Neutrophil (primary cell): ENCODE measurements around the gene CSRP1.

Source experiments
- H3K27ac ChIP-seq: fragments of 200-600 bp; sonication (generic); 2 replicates; pipeline ENCODE4 v1.5.1; 2016; ENCODE audit warnings: mild to moderate bottlenecking, moderate library complexity
- H3K27me3 ChIP-seq: fragments of 200-600 bp; sonication (generic); 2 replicates; pipeline ENCODE4 v1.6.0; 2016; ENCODE audit warnings: mild to moderate bottlenecking
- H3K36me3 ChIP-seq: fragments of 200-600 bp; sonication (generic); 2 replicates; pipeline ENCODE4 v1.5.1; 2017
- H3K4me1 ChIP-seq, 2 experiments: fragments of 200-600 bp in 1 of 2; sonication (generic) in 1 of 2; 1 replicate in 1 of 2; 2 replicates in 1 of 2; pipeline versions ENCODE4 v1.5.1 to v1.6.1; 2013 to 2016; ENCODE audit warnings: low read depth in 1 of 2, low read length in 1 of 2, mild to moderate bottlenecking in 1 of 2, moderate library complexity in 1 of 2; ENCODE audit not compliant: control insufficient read depth in 1 of 2, insufficient read depth in 1 of 2
- H3K4me3 ChIP-seq, 2 experiments: fragments of 200-600 bp in 1 of 2; sonication (generic) in 1 of 2; 1 replicate in 1 of 2; 2 replicates in 1 of 2; pipeline ENCODE4 v1.5.1; 2013 to 2016; ENCODE audit warnings: low read depth in 1 of 2, low read length in 1 of 2, mild to moderate bottlenecking in 1 of 2, moderate library complexity in 1 of 2
- H3K9me3 ChIP-seq: fragments of 200-600 bp; sonication (generic); 2 replicates; pipeline ENCODE4 v1.5.1; 2016
- CTCF ChIP-seq: fragments of 200-600 bp; sonication (generic); IDR thresholded peaks from 2 replicates; pipeline ENCODE4 v1.5.1; 2016; ENCODE audit warnings: antibody characterized with exemption

The CSRP1 gene

GRCh38 chr1:201454608-201455007, 52.3 kb downstream of the CSRP1 start:
- H3K27ac ChIP-seq, result no peak overlapping the region
- peaks cover 18% of the 10 kb centered on the region for H3K27me3 ChIP-seq
- H3K4me3 ChIP-seq, result no peak overlapping the region
- TF ChIP-seq CTCF, result no peak
- no peaks in the 10 kb centered on the region for H3K9me3 ChIP-seq
- H3K36me3 ChIP-seq, result no peaks in the 10 kb centered on the region
- H3K4me1 ChIP-seq, result peaks cover 0 to 3% of the 10 kb centered on the region in 2 experiments

GRCh38 chr1:201452866-201453265, 54.1 kb downstream of the CSRP1 start:
- Histone ChIP-seq H3K36me3 (no peaks in the 10 kb centered on the region), H3K4me3 (no peak overlapping the region), H3K4me1 (peaks cover 4 to 9% of the 10 kb centered on the region in 2 experiments), H3K27ac (no peak overlapping the region), H3K27me3 (peaks cover 18% of the 10 kb centered on the region), H3K9me3 (no peaks in the 10 kb centered on the region)
- TF ChIP-seq CTCF, result no peak

DNA sequence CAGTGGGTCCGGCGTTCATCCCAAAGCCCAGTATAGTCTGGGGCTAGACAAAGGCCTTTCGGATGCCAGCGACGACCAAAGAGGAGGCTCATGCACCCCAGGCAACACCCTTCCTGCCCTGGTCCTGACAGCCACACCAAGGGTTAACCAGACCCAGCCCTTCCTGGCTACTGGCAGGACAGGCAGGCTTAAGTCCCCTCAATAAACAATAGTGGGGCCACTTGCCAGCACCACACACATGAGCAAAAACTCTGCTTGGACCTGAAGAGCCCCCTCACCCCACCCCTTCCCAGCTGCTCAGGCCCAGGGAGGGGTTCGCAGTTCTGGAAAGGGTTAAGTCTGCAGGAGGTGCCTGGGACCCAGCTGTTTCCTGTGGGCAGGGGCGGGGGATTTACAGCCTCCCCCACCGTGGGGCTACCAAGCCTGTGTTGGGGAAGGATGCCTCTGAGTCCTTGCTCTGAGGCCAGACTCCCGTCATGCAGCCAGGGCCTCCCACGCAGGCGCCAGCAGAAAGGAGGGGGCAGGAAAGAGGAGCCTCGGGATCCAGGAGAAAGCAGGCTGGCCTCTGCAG, 56.1 kb downstream of the CSRP1 start:
- TF ChIP-seq CTCF, result no peak
- H3K4me1 ChIP-seq, result peaks cover 7 to 13% of the 10 kb centered on the region in 2 experiments
- H3K9me3 ChIP-seq, result no peaks in the 10 kb centered on the region
- no peak overlapping the region for H3K4me3 ChIP-seq
- no peaks in the 10 kb centered on the region for H3K36me3 ChIP-seq
- no peak overlapping the region for H3K27ac ChIP-seq
- peaks cover 18% of the 10 kb centered on the region for H3K27me3 ChIP-seq

DNA sequence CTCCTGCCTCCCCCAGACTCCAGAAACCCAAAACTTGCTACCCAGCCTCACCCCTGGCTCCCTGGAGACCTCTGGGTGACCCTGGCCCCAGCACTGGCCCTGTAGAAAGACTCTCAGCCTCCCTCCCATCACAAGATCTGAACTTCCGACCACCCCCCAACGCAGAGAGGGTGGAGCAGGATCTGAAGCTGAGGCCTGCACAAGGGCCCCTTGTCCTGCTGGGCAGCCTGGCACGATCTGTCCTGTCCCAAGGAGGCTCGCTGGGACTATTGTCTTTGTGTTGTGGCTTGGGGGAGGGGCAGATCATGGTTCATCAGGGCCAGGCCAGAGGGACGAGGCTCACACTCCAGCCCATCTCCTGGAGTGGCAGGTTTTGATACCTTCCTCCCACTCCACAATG, 57.9 kb downstream of the CSRP1 start:
- H3K9me3 ChIP-seq, result no peaks in the 10 kb centered on the region
- H3K4me1 ChIP-seq, result peaks cover 7 to 13% of the 10 kb centered on the region in 2 experiments
- H3K36me3 ChIP-seq, result no peaks in the 10 kb centered on the region
- peaks cover 12% of the 10 kb centered on the region for H3K27me3 ChIP-seq
- TF ChIP-seq CTCF, result no peak
- H3K4me3 ChIP-seq, result no peak overlapping the region
- no peak overlapping the region for H3K27ac ChIP-seq

- H3K36me3 ChIP-seq, result no peaks in the 10 kb centered on the region
- H3K4me3 ChIP-seq, result no peak overlapping the region
- H3K4me1 ChIP-seq, result peaks cover 7 to 13% of the 10 kb centered on the region in 2 experiments
- no peak overlapping the region for H3K27ac ChIP-seq
- H3K9me3 ChIP-seq, result no peaks in the 10 kb centered on the region
- H3K27me3 ChIP-seq, result peaks cover 9% of the 10 kb centered on the region
- TF ChIP-seq CTCF, result peak; percentile 43
Measured at GRCh38 chr1:201447903-201448871, 58.7 kb downstream of the CSRP1 start.
